Measurements from ENCODE around the gene TMEM138.

TMEM138 gene

DNA sequence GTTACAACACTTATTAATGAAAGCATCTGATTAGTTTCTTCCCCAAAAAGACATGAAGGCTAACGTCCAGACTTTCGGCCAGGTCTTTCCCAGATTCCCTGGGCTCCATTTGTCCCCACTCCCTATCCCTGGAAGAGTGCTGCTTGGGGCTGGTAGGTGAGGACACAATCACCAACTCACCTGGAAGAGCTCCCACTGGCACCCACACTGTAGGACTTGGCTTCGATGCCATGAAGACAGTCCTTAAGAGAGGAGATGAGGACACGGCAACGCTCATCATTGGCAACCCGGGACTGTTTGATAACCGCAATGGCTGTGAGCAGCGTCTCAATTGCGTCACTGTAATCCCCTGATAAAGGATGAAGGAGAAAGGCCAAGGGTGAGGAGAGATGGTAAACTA is 49.4 kb downstream of the TMEM138 start:
- no peak for DNase-seq

DNA sequence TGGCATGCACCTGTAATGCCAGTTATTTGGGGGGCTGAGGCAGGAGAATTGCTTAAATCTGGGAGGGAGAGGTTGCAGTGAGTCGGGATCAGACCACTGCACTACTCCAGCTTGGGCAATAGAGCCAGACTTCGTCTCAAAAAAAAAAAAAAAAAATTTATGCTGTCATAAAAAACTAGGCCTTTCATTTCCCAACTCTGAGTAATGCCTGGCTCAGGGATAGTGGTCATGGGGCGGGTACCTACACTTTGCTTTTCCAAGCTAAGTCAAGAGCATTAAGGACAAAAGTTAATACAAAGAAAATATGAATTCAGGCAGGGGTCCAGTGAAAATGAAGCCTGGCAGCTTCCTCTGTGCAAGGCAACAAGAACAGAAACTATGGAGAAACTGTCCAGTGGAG is 51.3 kb downstream of the TMEM138 start:
- no peak for DNase-seq

DNA sequence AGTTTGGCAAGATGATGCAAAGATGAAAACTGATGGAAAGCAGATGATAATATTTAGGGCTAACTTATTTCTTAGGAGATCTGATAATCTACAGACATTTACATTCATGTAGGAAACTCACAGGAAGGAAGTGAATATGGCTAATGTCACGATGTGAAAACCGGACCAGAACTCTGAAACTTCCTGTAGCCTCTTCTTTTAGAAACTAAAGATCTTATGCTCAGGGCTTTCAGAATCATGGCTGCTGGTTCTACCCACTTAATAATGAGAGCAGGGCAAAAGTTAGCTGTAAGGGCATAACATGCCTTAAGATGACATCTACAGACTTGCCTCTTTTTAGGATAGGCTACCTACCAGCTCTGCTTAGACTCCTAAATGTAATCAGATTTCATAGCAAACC is 52.4 kb downstream of the TMEM138 start:
- DNase-seq: no peak

DNA sequence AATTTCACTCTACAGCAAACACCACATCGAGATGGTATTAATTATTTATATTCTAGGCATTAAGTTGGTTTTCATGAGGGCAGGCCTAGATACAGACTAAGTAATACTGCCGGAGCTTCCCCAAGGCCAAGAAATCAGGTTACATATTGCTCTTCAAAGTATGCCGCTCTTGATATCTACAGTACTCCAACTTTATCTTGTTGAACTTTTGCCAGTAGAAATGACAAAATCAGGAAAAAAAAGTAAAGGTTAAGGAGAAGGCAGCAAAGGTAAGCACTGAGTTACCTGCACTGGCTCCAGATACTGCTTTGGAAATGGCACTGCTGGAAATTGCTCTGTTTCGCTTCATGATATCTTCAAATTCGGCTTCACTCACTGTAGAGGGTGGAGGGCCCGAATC is 53.2 kb downstream of the TMEM138 start:
- DNase-seq: no peak

DNA sequence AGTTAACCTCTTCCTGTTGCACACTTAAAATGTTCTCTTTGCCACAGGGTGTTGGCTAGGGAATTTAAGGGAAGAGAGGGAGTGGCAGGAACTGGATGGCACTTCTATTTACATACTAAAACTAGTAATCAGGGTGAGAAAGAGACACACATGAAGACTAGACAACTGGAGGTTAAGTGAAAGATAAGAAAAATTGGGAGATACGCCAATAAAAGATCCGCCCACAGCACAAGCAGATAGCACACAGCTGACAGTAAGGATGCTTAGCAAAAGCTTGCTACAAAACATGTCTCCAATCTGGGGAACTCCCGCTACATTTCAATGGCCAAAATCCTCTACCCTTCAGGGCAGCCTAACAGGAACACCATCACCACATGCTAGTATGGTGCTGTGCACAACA is 54.8 kb downstream of the TMEM138 start:
- DNase-seq: no peak

DNA sequence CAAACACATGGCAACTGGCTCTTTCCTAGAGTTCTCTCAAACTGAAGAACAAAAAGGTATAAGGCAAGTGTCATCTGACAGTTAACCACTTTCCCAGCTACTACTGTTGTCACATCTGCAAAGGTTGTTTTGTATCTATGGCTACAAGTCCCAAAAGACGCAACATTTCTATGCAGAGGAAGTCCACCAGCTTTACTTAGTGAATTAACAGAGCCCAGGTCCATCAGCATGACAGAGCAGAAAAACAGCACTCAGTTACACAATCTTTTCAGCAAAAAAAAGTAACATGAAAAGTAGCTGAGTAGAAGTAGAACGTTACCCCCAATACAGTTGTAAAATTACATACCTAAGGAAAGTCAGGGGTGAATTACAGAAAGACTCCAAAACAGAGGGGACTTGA is 55.5 kb downstream of the TMEM138 start:
- DNase-seq: no peak

DNA sequence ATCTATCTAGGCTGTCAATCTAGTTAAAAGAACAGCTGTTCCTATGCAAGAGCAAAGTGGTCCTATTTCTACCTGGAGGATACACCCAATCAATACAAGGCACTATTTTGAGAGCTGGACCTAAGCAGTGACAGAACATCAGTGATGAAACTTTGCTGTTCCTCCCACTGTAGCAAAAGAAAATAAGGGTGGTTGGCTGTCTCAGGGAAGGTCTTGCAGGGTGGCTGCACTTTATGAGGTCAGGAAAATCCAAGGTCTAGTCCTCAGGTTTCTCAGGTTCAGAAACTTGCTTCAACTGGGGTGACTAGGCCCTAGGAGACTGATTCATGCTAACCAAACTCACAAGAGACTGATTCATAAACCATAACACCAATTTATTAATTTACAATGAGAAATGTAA is 56.0 kb downstream of the TMEM138 start:
- no peak for DNase-seq
